ENCODE measurements around the gene YTHDF1.
"Not testable (repeated sequence)": the region's sequence is repeated elsewhere in the genome, so short reads cannot be mapped to it uniquely, and the experiment has no call there.

YTHDF1 gene

GRCh38 chr20:63227260-63227659 is 11.3 kb upstream of the YTHDF1 start:
- no peak for DNase-seq (ENCODE audit: low read depth in 4 of 4, low spot score in 1 of 4)

GRCh38 chr20:63226042-63226943 is 10.4 kb upstream of the YTHDF1 start:
- DNase-seq (ENCODE audit: low read depth in 4 of 4, low spot score in 1 of 4) = no peak

- no peak for DNase-seq (ENCODE audit: low read depth in 4 of 4, low spot score in 1 of 4)
Measured at GRCh38 chr20:63225082-63225454, 9.1 kb upstream of the YTHDF1 start.

GRCh38 chr20:63224412-63225081 is 8.6 kb upstream of the YTHDF1 start:
- DNase-seq (ENCODE audit: low read depth in 4 of 4, low spot score in 1 of 4) = no peak

- DNase-seq (ENCODE audit: low read depth in 4 of 4, low spot score in 1 of 4) = no peak
Measured at GRCh38 chr20:63223826-63224207, 7.9 kb upstream of the YTHDF1 start.

GRCh38 chr20:63223121-63223825 is 7.3 kb upstream of the YTHDF1 start:
- DNase-seq (ENCODE audit: low read depth in 4 of 4, low spot score in 1 of 4) = peak in 3 of 4 experiments; percentile 12 to 19 (median 16)

GRCh38 chr20:63222541-63222940 is 6.6 kb upstream of the YTHDF1 start:
- no peak for DNase-seq (ENCODE audit: low read depth in 4 of 4, low spot score in 1 of 4)

- DNase-seq (ENCODE audit: low read depth in 4 of 4, low spot score in 1 of 4) = not testable (repeated sequence)
Measured at GRCh38 chr20:63221400-63222053, 5.6 kb upstream of the YTHDF1 start.

GRCh38 chr20:63220696-63221399 is 4.9 kb upstream of the YTHDF1 start:
- no peak for DNase-seq (ENCODE audit: low read depth in 4 of 4, low spot score in 1 of 4)

GRCh38 chr20:63219866-63220521 is 4.1 kb upstream of the YTHDF1 start:
- DNase-seq (ENCODE audit: low read depth in 4 of 4, low spot score in 1 of 4) = no peak

- no peak for DNase-seq (ENCODE audit: low read depth in 4 of 4, low spot score in 1 of 4)
Measured at GRCh38 chr20:63219447-63219821, 3.5 kb upstream of the YTHDF1 start.

- no peak for DNase-seq (ENCODE audit: low read depth in 4 of 4, low spot score in 1 of 4)
Measured at GRCh38 chr20:63218701-63219446, 2.9 kb upstream of the YTHDF1 start.

- no peak for DNase-seq (ENCODE audit: low read depth in 4 of 4, low spot score in 1 of 4)
Measured at GRCh38 chr20:63217706-63218105, 1.8 kb upstream of the YTHDF1 start.

- no peak for DNase-seq (ENCODE audit: low read depth in 4 of 4, low spot score in 1 of 4)
Measured at GRCh38 chr20:63216849-63217471, 1.0 kb upstream of the YTHDF1 start.

- peak in 1 of 4 experiments; percentile 3 for DNase-seq (ENCODE audit: low read depth in 4 of 4, low spot score in 1 of 4)
Measured at GRCh38 chr20:63215101-63216040, 560 bp downstream of the YTHDF1 start.

GRCh38 chr20:63214514-63214913 is 1.4 kb downstream of the YTHDF1 start:
- no peak for DNase-seq (ENCODE audit: low read depth in 4 of 4, low spot score in 1 of 4)

- DNase-seq (ENCODE audit: low read depth in 4 of 4, low spot score in 1 of 4) = no peak
Measured at GRCh38 chr20:63212792-63213191, 3.1 kb downstream of the YTHDF1 start.

GRCh38 chr20:63212393-63212730 is 3.6 kb downstream of the YTHDF1 start:
- DNase-seq (ENCODE audit: low read depth in 4 of 4, low spot score in 1 of 4) = no peak

Data from stimulated activated CD4-positive, alpha-beta T cell treated with anti-CD3 and anti-CD28 coated beads, Interleukin-1b, Interleukin-23, amount 100 ng/mL, for 24 hours (primary cell).